Measurements from ENCODE around the gene C2orf80.

DNA sequence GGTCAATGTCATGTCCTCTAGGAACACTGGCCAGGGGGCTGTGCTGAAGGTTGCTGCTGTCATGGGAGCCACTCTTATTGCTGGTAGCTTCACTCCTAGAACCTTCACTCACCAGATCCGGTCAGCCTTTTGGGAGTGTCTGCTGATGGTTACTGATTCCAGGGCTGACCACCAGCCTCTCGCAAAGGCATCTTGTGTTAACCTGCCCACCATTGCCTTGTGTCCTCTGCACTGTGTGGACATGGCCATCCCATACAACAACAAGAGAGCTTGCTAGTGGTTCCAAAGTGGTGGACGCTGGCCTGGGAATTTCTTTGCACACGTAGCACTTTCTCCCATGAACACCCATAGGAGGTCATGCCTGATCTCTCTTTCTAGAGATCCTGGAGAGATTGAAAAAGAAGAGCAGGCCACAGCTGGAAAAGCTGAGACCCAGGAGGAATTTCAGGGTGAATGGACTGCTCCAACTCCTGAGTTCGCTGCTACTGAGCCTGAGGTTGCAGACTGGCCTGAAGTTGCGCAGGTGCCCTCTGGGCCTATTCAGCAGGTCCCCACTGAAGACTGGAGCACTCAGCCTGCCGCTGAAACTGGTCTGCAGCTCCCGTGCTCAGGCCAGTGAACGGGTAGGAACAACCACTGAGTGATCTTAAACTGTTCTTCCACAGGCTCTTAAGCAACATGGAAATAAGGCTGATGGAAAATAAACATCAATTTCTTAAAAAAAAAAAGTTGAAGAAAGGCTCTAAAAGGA is 18.7 kb upstream of the C2orf80 start:
- TF ChIP-seq, protein P1, sequence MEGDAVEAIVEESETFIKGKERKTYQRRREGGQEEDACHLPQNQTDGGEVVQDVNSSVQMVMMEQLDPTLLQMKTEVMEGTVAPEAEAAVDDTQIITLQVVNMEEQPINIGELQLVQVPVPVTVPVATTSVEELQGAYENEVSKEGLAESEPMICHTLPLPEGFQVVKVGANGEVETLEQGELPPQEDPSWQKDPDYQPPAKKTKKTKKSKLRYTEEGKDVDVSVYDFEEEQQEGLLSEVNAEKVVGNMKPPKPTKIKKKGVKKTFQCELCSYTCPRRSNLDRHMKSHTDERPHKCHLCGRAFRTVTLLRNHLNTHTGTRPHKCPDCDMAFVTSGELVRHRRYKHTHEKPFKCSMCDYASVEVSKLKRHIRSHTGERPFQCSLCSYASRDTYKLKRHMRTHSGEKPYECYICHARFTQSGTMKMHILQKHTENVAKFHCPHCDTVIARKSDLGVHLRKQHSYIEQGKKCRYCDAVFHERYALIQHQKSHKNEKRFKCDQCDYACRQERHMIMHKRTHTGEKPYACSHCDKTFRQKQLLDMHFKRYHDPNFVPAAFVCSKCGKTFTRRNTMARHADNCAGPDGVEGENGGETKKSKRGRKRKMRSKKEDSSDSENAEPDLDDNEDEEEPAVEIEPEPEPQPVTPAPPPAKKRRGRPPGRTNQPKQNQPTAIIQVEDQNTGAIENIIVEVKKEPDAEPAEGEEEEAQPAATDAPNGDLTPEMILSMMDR (IDR thresholded peaks at IDR 0.05) = no peak
- no peak for TF ChIP-seq POLR2A (IDR thresholded peaks at IDR 0.05)
